Measurements from ENCODE around the gene TMC1. TPM values are rescaled to one million over a fixed set of nuclear protein-coding genes. Genes with fewer than 3 reads are reported as not detected.

Gene TMC1
- total RNA-seq, 1 donor: 1.3 TPM

DNA sequence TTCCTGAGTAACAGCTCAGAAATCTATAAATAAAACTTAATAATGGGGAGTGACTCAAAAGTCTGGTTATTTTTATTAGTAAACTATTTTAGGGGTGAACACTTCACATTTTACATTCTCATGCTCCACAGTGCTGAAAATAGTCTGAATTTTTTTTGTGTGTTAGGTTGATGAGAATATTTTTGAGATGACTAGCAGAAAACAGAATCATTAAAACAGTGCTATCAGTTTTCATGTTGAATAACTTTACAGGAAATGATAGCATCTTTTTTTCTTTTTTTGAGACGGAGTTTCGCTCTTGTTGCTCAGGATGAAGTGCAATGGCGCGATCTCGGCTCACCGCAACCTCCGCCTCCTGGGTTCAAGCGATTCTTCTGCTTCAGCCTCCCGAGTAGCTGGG lies 60.3 kb downstream of the TMC1 start:
- TF ChIP-seq, protein P1, sequence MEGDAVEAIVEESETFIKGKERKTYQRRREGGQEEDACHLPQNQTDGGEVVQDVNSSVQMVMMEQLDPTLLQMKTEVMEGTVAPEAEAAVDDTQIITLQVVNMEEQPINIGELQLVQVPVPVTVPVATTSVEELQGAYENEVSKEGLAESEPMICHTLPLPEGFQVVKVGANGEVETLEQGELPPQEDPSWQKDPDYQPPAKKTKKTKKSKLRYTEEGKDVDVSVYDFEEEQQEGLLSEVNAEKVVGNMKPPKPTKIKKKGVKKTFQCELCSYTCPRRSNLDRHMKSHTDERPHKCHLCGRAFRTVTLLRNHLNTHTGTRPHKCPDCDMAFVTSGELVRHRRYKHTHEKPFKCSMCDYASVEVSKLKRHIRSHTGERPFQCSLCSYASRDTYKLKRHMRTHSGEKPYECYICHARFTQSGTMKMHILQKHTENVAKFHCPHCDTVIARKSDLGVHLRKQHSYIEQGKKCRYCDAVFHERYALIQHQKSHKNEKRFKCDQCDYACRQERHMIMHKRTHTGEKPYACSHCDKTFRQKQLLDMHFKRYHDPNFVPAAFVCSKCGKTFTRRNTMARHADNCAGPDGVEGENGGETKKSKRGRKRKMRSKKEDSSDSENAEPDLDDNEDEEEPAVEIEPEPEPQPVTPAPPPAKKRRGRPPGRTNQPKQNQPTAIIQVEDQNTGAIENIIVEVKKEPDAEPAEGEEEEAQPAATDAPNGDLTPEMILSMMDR (IDR thresholded peaks at IDR 0.05; ENCODE audit: insufficient read depth, low read depth, low read length): no peak
- H3K4me3 ChIP-seq (ENCODE audit: low read depth, low read length): no peak overlapping the region
- peak; percentile 87 for DNase-seq (ENCODE audit: low read depth)

DNA sequence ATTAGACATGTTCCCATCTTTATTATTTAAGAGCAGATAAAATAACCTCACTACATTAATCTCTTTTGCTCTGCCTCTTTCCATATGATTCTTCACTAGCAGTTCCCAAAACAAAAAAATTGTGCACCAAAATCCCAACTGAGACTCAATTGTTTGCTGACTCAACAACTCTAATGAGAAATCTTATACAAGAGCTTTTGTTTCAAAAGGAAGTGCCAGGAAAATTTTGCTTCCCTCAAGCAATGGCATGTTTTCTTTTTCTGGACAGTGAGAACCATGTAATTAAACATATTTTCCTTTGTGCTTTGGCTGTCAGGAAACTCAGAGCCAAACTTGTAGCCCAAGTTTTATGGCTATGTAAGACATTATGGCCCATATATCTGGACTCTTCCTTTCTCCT lies 62.0 kb downstream of the TMC1 start:
- no peak for DNase-seq (ENCODE audit: low read depth)
- H3K4me3 ChIP-seq (ENCODE audit: low read depth, low read length): no peak overlapping the region
- TF ChIP-seq, protein P1 (IDR thresholded peaks at IDR 0.05; ENCODE audit: insufficient read depth, low read depth, low read length): no peak

DNA sequence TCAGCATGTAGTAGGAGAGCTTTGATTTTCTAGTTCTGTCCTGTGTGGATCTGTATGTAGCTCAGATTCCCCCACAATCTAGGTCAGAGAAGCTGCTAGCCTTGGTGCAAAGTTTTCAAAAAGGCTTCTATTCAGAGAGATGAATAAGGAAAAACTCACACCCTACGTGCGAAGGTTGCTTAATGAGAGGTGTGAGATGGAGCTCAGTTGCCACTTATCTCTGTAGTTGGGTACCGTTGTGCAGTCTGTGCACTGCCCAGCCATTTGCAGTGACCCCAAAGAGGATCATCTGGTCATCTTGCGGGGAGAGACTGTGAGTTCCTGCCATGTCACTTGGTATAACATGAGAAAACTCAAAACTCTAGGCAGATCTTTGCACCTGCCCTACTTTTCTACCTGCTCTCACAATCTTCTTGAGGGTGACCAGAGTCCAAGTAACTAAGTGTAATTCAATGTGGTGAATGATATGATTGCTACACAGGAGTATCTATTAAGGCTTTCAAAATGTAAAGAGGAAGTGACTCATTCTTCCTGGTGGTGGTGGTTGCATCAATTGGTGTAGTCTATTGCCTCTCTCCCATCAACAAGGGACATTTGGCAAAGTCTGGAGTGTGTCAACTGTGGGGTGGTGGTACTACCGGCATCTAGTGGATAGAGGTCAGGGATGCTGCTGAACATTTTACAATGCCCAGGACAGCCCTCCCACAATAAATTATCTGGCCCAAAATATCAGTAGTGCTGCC lies 65.2 kb downstream of the TMC1 start:
- peak; percentile 96 for DNase-seq (ENCODE audit: low read depth)
- H3K4me3 ChIP-seq (ENCODE audit: low read depth, low read length): no peak overlapping the region
- TF ChIP-seq, protein P1 (IDR thresholded peaks at IDR 0.05; ENCODE audit: insufficient read depth, low read depth, low read length): peak; percentile 26

DNA sequence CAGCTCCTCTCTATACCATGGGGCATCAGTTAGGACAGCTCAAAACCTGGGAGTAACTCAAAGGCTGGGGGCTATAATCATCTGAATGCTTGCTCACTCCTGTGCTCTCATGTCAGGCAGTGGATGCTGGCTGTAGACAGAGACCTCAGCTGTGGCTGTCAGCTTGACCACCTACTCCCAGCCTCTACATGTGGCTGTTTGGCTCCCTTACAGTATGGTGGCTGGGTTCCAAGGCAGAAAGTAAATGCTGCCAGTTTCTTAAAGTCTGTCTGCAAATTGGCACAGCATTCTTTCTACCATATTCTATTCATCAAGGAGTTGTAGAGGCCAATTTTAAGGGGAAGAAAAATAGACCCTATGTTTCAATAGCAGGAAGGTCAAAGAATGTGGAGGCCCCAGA lies 66.9 kb downstream of the TMC1 start:
- TF ChIP-seq, protein P1 (IDR thresholded peaks at IDR 0.05; ENCODE audit: insufficient read depth, low read depth, low read length): no peak
- H3K4me3 ChIP-seq (ENCODE audit: low read depth, low read length): no peak overlapping the region
- DNase-seq (ENCODE audit: low read depth): no peak

DNA sequence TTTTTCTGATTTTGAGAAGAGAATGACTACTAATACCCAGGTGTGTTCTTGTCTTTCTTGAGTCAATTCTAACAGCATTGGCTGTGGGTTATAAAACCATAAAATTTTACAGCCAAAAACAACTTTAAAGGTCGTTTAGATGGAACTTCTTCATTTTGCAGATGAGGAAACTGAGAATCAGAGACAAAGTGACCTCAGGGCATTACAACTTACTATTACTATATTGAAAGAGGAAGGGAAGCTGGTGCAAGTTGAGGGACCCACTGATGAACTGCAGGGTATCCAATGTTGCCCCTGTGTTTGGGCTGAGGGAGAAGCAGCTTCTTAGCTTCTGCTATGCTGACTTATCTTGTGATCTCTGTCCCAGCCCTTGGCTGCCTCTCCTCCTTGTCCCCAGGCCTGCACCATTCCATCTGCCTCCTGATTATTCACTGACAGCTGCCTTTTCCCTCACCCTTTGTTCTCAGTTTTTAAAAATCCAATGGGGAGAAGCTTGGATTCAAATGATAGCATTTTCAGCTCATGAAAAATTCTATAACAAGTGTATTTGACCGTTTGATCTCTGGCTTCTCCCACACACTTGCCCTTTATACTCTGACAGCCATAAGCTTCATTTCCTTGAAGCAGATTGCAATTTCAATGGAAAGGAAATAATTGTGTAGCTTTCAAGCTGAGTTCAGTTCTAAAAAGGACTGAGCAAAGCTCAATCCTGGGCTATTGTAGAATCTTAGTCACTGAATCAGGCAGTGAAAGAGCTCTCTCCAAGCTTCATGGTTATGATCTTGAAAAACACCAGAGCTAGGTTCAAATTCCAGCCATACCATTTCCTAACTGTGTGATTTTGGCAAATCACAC lies 68.5 kb downstream of the TMC1 start:
- no peak for DNase-seq (ENCODE audit: low read depth)
- TF ChIP-seq, protein P1 (IDR thresholded peaks at IDR 0.05; ENCODE audit: insufficient read depth, low read depth, low read length): no peak
- H3K4me3 ChIP-seq (ENCODE audit: low read depth, low read length): no peak overlapping the region

DNA sequence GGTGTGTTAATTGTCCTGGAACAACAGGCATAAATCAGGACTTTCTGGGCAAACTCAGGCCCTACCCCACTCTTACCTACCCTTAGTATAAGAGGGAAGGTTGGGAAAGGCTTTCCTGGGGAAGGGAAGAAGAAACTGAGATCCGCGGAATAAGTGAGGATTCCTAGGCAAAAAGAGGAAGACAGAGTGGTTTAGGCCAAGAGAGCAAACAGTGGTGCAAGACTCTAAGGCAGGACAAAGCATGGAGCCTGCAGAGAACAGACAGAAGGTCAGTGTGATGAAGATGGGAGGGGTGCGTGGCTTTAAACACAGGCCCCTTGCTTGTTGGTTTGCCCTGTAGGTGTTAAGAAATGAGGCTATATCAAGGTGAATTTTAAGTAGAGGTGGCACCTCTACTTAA lies 69.4 kb downstream of the TMC1 start:
- no peak overlapping the region for H3K4me3 ChIP-seq (ENCODE audit: low read depth, low read length)
- no peak for DNase-seq (ENCODE audit: low read depth)
- TF ChIP-seq, protein P1 (IDR thresholded peaks at IDR 0.05; ENCODE audit: insufficient read depth, low read depth, low read length): no peak

All from fibroblast of villous mesenchyme (primary cell).